ENCODE results near the gene ADAM15.

Gene ADAM15

GRCh38 chr1:155008015-155008941, 42.8 kb upstream of the ADAM15 start:
- no peak for DNase-seq (ENCODE audit: low read depth)
- TF ChIP-seq CTCF (IDR thresholded peaks at IDR 0.05; ENCODE audit: control insufficient read depth, extremely low read depth, insufficient read depth), result no peak
- H3K4me3 ChIP-seq (ENCODE audit: low read depth, low read length), result peak overlapping the region; percentile 67

- DNase-seq (ENCODE audit: low read depth), result no peak
These were observed 41.9 kb upstream of the ADAM15 start for GRCh38 chr1:155009221-155009711.

GRCh38 chr1:155009742-155010141, 41.4 kb upstream of the ADAM15 start:
- no peak for TF ChIP-seq CTCF (IDR thresholded peaks at IDR 0.05; ENCODE audit: control insufficient read depth, extremely low read depth, insufficient read depth)
- no peak overlapping the region for H3K4me3 ChIP-seq (ENCODE audit: low read depth, low read length)
- DNase-seq (ENCODE audit: low read depth), result no peak

More at GRCh38 chr1:155009221-155009711, 41.9 kb upstream of the ADAM15 start:
- H3K4me3 ChIP-seq (ENCODE audit: low read depth, low read length), result peak overlapping the region; percentile 67
- TF ChIP-seq CTCF (IDR thresholded peaks at IDR 0.05; ENCODE audit: control insufficient read depth, extremely low read depth, insufficient read depth), result no peak

- TF ChIP-seq CTCF (IDR thresholded peaks at IDR 0.05; ENCODE audit: control insufficient read depth, extremely low read depth, insufficient read depth), result no peak
- DNase-seq (ENCODE audit: low read depth), result no peak
- H3K4me3 ChIP-seq (ENCODE audit: low read depth, low read length), result no peak overlapping the region
These were observed 40.8 kb upstream of the ADAM15 start for GRCh38 chr1:155010211-155010918.

- no peak overlapping the region for H3K4me3 ChIP-seq (ENCODE audit: low read depth, low read length)
- no peak for TF ChIP-seq CTCF (IDR thresholded peaks at IDR 0.05; ENCODE audit: control insufficient read depth, extremely low read depth, insufficient read depth)
- DNase-seq (ENCODE audit: low read depth), result no peak
These were observed 40.1 kb upstream of the ADAM15 start for GRCh38 chr1:155011004-155011416.

GRCh38 chr1:155011437-155012025, 39.6 kb upstream of the ADAM15 start:
- H3K4me3 ChIP-seq (ENCODE audit: low read depth, low read length), result no peak overlapping the region
- no peak for DNase-seq (ENCODE audit: low read depth)
- no peak for TF ChIP-seq CTCF (IDR thresholded peaks at IDR 0.05; ENCODE audit: control insufficient read depth, extremely low read depth, insufficient read depth)
